Measurements from ENCODE around the gene CCDC157.

Gene CCDC157

GRCh38 chr22:30408388-30409102 lies 51.7 kb downstream of the CCDC157 start:
- no peaks in the 10 kb centered on the region for H3K9me3 ChIP-seq (ENCODE audit: control insufficient read depth, insufficient read depth, low read depth, low read length)
- POLR2A ChIA-PET = interaction anchor here (1.0 to 8.3 kb wide), 3 partner anchors 9 to 14 kb away, joined by 3 to 78 read pairs (median 3); partner anchors contain the start of gene SEC14L2
- TF ChIP-seq ZNF600 (tag by site-specific recombination; IDR thresholded peaks at IDR 0.05) = peak; percentile 82
- peak; percentile 48 for TF ChIP-seq ZBTB17 (tag by site-specific recombination; IDR thresholded peaks at IDR 0.05)
- peak; percentile 65 for TF ChIP-seq ZNF629 (tag by site-specific recombination; IDR thresholded peaks at IDR 0.05)
- TF ChIP-seq KLF1 (tag by site-specific recombination; IDR thresholded peaks at IDR 0.05) = no peak
- TF ChIP-seq, protein P1, sequence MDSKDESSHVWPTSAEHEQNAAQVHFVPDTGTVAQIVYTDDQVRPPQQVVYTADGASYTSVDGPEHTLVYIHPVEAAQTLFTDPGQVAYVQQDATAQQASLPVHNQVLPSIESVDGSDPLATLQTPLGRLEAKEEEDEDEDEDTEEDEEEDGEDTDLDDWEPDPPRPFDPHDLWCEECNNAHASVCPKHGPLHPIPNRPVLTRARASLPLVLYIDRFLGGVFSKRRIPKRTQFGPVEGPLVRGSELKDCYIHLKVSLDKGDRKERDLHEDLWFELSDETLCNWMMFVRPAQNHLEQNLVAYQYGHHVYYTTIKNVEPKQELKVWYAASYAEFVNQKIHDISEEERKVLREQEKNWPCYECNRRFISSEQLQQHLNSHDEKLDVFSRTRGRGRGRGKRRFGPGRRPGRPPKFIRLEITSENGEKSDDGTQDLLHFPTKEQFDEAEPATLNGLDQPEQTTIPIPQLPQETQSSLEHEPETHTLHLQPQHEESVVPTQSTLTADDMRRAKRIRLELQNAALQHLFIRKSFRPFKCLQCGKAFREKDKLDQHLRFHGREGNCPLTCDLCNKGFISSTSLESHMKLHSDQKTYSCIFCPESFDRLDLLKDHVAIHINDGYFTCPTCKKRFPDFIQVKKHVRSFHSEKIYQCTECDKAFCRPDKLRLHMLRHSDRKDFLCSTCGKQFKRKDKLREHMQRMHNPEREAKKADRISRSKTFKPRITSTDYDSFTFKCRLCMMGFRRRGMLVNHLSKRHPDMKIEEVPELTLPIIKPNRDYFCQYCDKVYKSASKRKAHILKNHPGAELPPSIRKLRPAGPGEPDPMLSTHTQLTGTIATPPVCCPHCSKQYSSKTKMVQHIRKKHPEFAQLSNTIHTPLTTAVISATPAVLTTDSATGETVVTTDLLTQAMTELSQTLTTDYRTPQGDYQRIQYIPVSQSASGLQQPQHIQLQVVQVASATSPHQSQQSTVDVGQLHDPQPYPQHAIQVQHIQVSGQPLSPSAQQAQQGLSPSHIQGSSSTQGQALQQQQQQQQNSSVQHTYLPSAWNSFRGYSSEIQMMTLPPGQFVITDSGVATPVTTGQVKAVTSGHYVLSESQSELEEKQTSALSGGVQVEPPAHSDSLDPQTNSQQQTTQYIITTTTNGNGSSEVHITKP (tag by site-specific recombination; IDR thresholded peaks at IDR 0.05) = peak; percentile 72
- TF ChIP-seq, protein P2, sequence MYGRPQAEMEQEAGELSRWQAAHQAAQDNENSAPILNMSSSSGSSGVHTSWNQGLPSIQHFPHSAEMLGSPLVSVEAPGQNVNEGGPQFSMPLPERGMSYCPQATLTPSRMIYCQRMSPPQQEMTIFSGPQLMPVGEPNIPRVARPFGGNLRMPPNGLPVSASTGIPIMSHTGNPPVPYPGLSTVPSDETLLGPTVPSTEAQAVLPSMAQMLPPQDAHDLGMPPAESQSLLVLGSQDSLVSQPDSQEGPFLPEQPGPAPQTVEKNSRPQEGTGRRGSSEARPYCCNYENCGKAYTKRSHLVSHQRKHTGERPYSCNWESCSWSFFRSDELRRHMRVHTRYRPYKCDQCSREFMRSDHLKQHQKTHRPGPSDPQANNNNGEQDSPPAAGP (tag by site-specific recombination; IDR thresholded peaks at IDR 0.05) = peak; percentile 56; the same call in 1 of the 2 replicates
- TF ChIP-seq, protein P3, sequence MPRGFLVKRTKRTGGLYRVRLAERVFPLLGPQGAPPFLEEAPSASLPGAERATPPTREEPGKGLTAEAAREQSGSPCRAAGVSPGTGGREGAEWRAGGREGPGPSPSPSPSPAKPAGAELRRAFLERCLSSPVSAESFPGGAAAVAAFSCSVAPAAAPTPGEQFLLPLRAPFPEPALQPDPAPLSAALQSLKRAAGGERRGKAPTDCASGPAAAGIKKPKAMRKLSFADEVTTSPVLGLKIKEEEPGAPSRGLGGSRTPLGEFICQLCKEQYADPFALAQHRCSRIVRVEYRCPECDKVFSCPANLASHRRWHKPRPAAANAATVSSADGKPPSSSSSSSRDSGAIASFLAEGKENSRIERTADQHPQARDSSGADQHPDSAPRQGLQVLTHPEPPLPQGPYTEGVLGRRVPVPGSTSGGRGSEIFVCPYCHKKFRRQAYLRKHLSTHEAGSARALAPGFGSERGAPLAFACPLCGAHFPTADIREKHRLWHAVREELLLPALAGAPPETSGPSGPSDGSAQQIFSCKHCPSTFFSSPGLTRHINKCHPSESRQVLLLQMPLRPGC (tag by site-specific recombination; IDR thresholded peaks at IDR 0.05) = peak; percentile 56; the same call in 1 of the 2 replicates
- TF ChIP-seq ZNF174 (tag by site-specific recombination; IDR thresholded peaks at IDR 0.05) = no peak
- no peak for TF ChIP-seq ZNF785 (tag by site-specific recombination; IDR thresholded peaks at IDR 0.05)
- TF ChIP-seq, protein P4, sequence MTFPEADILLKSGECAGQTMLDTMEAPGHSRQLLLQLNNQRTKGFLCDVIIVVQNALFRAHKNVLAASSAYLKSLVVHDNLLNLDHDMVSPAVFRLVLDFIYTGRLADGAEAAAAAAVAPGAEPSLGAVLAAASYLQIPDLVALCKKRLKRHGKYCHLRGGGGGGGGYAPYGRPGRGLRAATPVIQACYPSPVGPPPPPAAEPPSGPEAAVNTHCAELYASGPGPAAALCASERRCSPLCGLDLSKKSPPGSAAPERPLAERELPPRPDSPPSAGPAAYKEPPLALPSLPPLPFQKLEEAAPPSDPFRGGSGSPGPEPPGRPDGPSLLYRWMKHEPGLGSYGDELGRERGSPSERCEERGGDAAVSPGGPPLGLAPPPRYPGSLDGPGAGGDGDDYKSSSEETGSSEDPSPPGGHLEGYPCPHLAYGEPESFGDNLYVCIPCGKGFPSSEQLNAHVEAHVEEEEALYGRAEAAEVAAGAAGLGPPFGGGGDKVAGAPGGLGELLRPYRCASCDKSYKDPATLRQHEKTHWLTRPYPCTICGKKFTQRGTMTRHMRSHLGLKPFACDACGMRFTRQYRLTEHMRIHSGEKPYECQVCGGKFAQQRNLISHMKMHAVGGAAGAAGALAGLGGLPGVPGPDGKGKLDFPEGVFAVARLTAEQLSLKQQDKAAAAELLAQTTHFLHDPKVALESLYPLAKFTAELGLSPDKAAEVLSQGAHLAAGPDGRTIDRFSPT (tag by site-specific recombination; IDR thresholded peaks at IDR 0.05) = 0 out of 2 replicates have a peak, but pooled peaks have one; percentile 14

GRCh38 chr22:30411780-30412179 lies 55.0 kb downstream of the CCDC157 start:
- POLR2A ChIA-PET = interaction anchor here (0.9 to 8.3 kb wide), 3 partner anchors 11 to 48 kb away, joined by 4 to 78 read pairs (median 6); partner anchors contain the start of gene SEC14L2
- CTCF ChIA-PET = interaction anchor here (1.2 to 3.4 kb wide), 3 partner anchors 12 to 34 kb away, joined by 3 to 14 read pairs (median 4); no protein-coding TSS in a partner anchor

More at GRCh38 chr22:30408388-30409102, 51.7 kb downstream of the CCDC157 start:
- no peak overlapping the region for H3K27ac ChIP-seq (ENCODE audit: extremely low read depth, low read depth, low read length)
- no peak overlapping the region for H3K4me3 ChIP-seq (ENCODE audit: low read depth, low read length)
- CTCF ChIA-PET = interaction anchor here (0.6 to 1.6 kb wide), 4 partner anchors 9 to 300 kb away, joined by 3 to 5 read pairs (median 4); no protein-coding TSS in a partner anchor
- peaks cover 45 to 73% of the 10 kb centered on the region in 2 experiments for H3K36me3 ChIP-seq (ENCODE audit: control insufficient read depth in 2 of 2, insufficient read depth in 1 of 2, low read length in 2 of 2)
- H3K4me1 ChIP-seq (ENCODE audit: control insufficient read depth, insufficient read depth, low read length) = no peaks in the 10 kb centered on the region

More at GRCh38 chr22:30411780-30412179, 55.0 kb downstream of the CCDC157 start:
- Histone ChIP-seq H3K4me1 (ENCODE audit: control insufficient read depth, insufficient read depth, low read length) (no peaks in the 10 kb centered on the region), H3K4me3 (ENCODE audit: low read depth, low read length) (no peak overlapping the region), H3K36me3 (ENCODE audit: control insufficient read depth in 2 of 2, insufficient read depth in 1 of 2, low read length in 2 of 2) (peaks cover 44 to 94% of the 10 kb centered on the region in 2 experiments), H3K9me3 (ENCODE audit: control insufficient read depth, insufficient read depth, low read depth, low read length) (no peaks in the 10 kb centered on the region), H3K27ac (ENCODE audit: extremely low read depth, low read depth, low read length) (no peak overlapping the region)
- TF ChIP-seq ZNF24 (tag by site-specific recombination; IDR thresholded peaks at IDR 0.05) (no peak), ZNF560 (tag by site-specific recombination; IDR thresholded peaks at IDR 0.05; ENCODE audit: borderline replicate concordance) (no peak), ZNF416 (tag by site-specific recombination; IDR thresholded peaks at IDR 0.05) (no peak), ZNF768 (tag by site-specific recombination; IDR thresholded peaks at IDR 0.05) (no peak), ZFP41 (tag by site-specific recombination; IDR thresholded peaks at IDR 0.05; ENCODE audit: borderline replicate concordance) (no peak), ZSCAN16 (tag by site-specific recombination; IDR thresholded peaks at IDR 0.05) (no peak), ZNF423 (tag by site-specific recombination; IDR thresholded peaks at IDR 0.05) (no peak), ZNF133 (tag by site-specific recombination; IDR thresholded peaks at IDR 0.05) (no peak), ZNF174 (tag by site-specific recombination; IDR thresholded peaks at IDR 0.05) (no peak), BCL11B (tag by site-specific recombination; IDR thresholded peaks at IDR 0.05; ENCODE audit: low read depth) (no peak), ZNF324 (tag by site-specific recombination; IDR thresholded peaks at IDR 0.05) (no peak), ZNF555 (tag by site-specific recombination; conservative IDR thresholded peaks at IDR 0.05) (no peak), ZNF488 (tag by site-specific recombination; IDR thresholded peaks at IDR 0.05) (no peak)
- TF ChIP-seq, protein P5, sequence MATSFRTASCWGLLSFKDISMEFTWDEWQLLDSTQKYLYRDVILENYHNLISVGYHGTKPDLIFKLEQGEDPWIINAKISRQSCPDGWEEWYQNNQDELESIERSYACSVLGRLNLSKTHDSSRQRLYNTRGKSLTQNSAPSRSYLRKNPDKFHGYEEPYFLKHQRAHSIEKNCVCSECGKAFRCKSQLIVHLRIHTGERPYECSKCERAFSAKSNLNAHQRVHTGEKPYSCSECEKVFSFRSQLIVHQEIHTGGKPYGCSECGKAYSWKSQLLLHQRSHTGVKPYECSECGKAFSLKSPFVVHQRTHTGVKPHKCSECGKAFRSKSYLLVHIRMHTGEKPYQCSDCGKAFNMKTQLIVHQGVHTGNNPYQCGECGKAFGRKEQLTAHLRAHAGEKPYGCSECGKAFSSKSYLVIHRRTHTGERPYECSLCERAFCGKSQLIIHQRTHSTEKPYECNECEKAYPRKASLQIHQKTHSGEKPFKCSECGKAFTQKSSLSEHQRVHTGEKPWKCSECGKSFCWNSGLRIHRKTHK (tag by site-specific recombination; IDR thresholded peaks at IDR 0.05) = no peak
